SK-N-SH (cell line): ENCODE measurements around the gene DYDC2. TPM values are rescaled to one million over a fixed set of nuclear protein-coding genes. Genes with fewer than 3 reads are reported as not detected.

ENCODE experiments used
- CTCF ChIA-PET: fragments of 300-600, 350-600 bp; formaldehyde crosslinking; extraction: SDS; loops from one replicate; lab custom pipeline; 2021; lab: Yijun Ruan, JAX
- POLR2A ChIA-PET: fragments of 350-600 bp; sonication (Branson Sonifier 250); formaldehyde crosslinking; extraction: SDS; loops from one replicate; lab custom pipeline; 2020; ENCODE audit warnings: antibody characterized with exemption, inconsistent platforms; lab: Yijun Ruan, JAX
- DNase-seq: peaks from one replicate; pipeline ENCODE4 v3.0.0; 2012
- H2AFZ ChIP-seq: fragments of 200-600 bp; sonication (generic); 2 replicates; pipeline ENCODE4 v1.8.1; 2016; ENCODE audit warnings: antibody characterized with exemption, mild to moderate bottlenecking, low read depth
- H3F3A ChIP-seq: fragments of 200-600 bp; sonication (generic); replicated peaks from 2 replicates; pipeline ENCODE3; 2016; ENCODE audit warnings: antibody characterized with exemption, mild to moderate bottlenecking; ENCODE audit not compliant: insufficient read depth
- H3K27ac ChIP-seq, 2 experiments: fragments of 200-500 bp in 1 of 2; fragments of 200-600 bp in 1 of 2; sonication (Bioruptor generic) in 1 of 2; sonication (generic), shearing (Covaris generic) in 1 of 2; 2 replicates each; pipeline versions ENCODE4 v1.5.1 to v1.6.1; 2014 to 2016; ENCODE audit warnings: low read depth in 2 of 2, inconsistent platforms in 1 of 2, low read length in 1 of 2, mild to moderate bottlenecking in 1 of 2, mixed read lengths in 1 of 2
- H3K27me3 ChIP-seq: fragments of 200-600 bp; sonication (generic), shearing (Covaris generic); 2 replicates; pipeline ENCODE4 v1.6.1; 2016; ENCODE audit warnings: mixed run types; ENCODE audit not compliant: insufficient read depth
- H3K36me3 ChIP-seq, 2 experiments: fragments of 200-500 bp in 1 of 2; fragments of 200-600 bp in 1 of 2; sonication (Bioruptor generic) in 1 of 2; sonication (generic) in 1 of 2; replicated peaks in 1 of 2; 2 replicates each; pipeline versions ENCODE3 to v1.5.1; 2014 to 2016; ENCODE audit warnings: low read length in 1 of 2, mild to moderate bottlenecking in 1 of 2; ENCODE audit not compliant: insufficient read depth in 2 of 2, control insufficient read depth in 1 of 2
- H3K4me1 ChIP-seq, 2 experiments: fragments of 200-500 bp in 1 of 2; fragments of 200-600 bp in 1 of 2; sonication (Bioruptor generic) in 1 of 2; sonication (generic), shearing (Covaris generic) in 1 of 2; 2 replicates each; pipeline versions ENCODE4 v1.5.1 to v1.6.1; 2014 to 2016; ENCODE audit warnings: low read depth in 1 of 2, low read length in 1 of 2, mixed run types in 1 of 2; ENCODE audit not compliant: insufficient read depth in 2 of 2, control insufficient read depth in 1 of 2
- H3K4me2 ChIP-seq: fragments of 200-600 bp; sonication (generic), shearing (Covaris generic); 2 replicates; pipeline ENCODE4 v1.6.1; 2017; ENCODE audit warnings: mixed run types
- H3K4me3 ChIP-seq, 2 experiments: fragments of 200-500 bp in 1 of 2; fragments of 200-600 bp in 1 of 2; sonication (Bioruptor generic) in 1 of 2; sonication (generic), shearing (Covaris generic) in 1 of 2; 2 replicates each; pipeline versions ENCODE4 v1.5.1 to v1.8.1; 2014 to 2016; ENCODE audit warnings: low read depth in 2 of 2, inconsistent platforms in 1 of 2, low read length in 1 of 2, mild to moderate bottlenecking in 1 of 2, mixed read lengths in 1 of 2, moderate library complexity in 1 of 2
- H3K79me2 ChIP-seq: fragments of 200-600 bp; sonication (generic); 2 replicates; pipeline ENCODE4 v1.8.1; 2017; ENCODE audit warnings: mild to moderate bottlenecking; ENCODE audit not compliant: insufficient read depth
- H3K9ac ChIP-seq: fragments of 200-600 bp; sonication (generic); 2 replicates; pipeline ENCODE4 v1.6.1; 2017; ENCODE audit warnings: mixed run types
- H3K9me2 ChIP-seq: fragments of 200-600 bp; sonication (generic); 2 replicates; pipeline ENCODE4 v1.6.1; 2017; ENCODE audit warnings: mixed run types
- H3K9me3 ChIP-seq: fragments of 200-600 bp; sonication (generic); 2 replicates; pipeline ENCODE4 v1.6.1; 2017; ENCODE audit warnings: mixed run types, mild to moderate bottlenecking, moderate library complexity
- H4K20me1 ChIP-seq: fragments of 200-600 bp; sonication (generic); 2 replicates; pipeline ENCODE4 v1.6.1; 2017; ENCODE audit warnings: mild to moderate bottlenecking, mixed run types; ENCODE audit not compliant: insufficient read depth
- CTCF ChIP-seq: fragments of 200-600 bp; sonication (generic); IDR thresholded peaks from 2 replicates; pipeline ENCODE4 v1.6.1; 2017; ENCODE audit warnings: antibody characterized with exemption, mild to moderate bottlenecking, moderate library complexity
- ELF1 ChIP-seq: IDR thresholded peaks from 2 replicates; pipeline ENCODE4 v1.4.0; 2012
- FOXM1 ChIP-seq: IDR thresholded peaks from 2 replicates; pipeline ENCODE4 v1.4.0; 2012; ENCODE audit warnings: low read depth, mild to moderate bottlenecking
- GABPA ChIP-seq: IDR thresholded peaks from 2 replicates; pipeline ENCODE4 v1.4.0; 2012; ENCODE audit warnings: low read depth, mild to moderate bottlenecking
- IRF3 ChIP-seq: fragments of 150-350 bp; IDR thresholded peaks from 2 replicates; pipeline ENCODE4 v1.6.1; 2016; ENCODE audit warnings: mild to moderate bottlenecking, low read depth, low read length
- NRF1 ChIP-seq: IDR thresholded peaks from 2 replicates; pipeline ENCODE4 v1.6.1; 2012; ENCODE audit warnings: low read depth, mild to moderate bottlenecking, low read length
- REST ChIP-seq: IDR thresholded peaks from 2 replicates; pipeline ENCODE4 v1.6.1; 2012; ENCODE audit warnings: mild to moderate bottlenecking, low read depth, low read length, moderate library complexity
- TAF1 ChIP-seq: IDR thresholded peaks from 2 replicates; pipeline ENCODE4 v1.6.1; 2012; ENCODE audit warnings: low read depth, mild to moderate bottlenecking, low read length, moderate library complexity, borderline replicate concordance
- USF2 ChIP-seq: fragments of 150-350 bp; IDR thresholded peaks from 2 replicates; pipeline ENCODE4 v1.6.1; 2017; ENCODE audit warnings: antibody characterized with exemption, low read length, low read depth, borderline replicate concordance
- WGBS: methylation state at CpG from one replicate; pipeline ENCODE4 v1.1.6; 2017; ENCODE audit warnings: low lambda C conversion rate; 5-methylcytosine and 5-hydroxymethylcytosine counted together
- polyA plus RNA-seq, 3 experiments: library from polyadenylated mRNA; depleted of rRNA; stranded (reverse); fragments of >200 nt; gene quantifications; 2 replicates each; pipeline ENCODE4 v1.2.3, GENCODE V29; 2012

Gene DYDC2
- polyA plus RNA-seq, 1 of the 3 experiments (the other 2 are of a cell fraction) = 0.08 TPM

GRCh38 chr10:80333983-80334382, 22.6 kb upstream of the DYDC2 start:
- ChIA-PET POLR2A (no interaction called here), CTCF (no interaction called here)
- no peaks in the 10 kb centered on the region for H3K79me2 ChIP-seq
- no peak overlapping the region for H3K9ac ChIP-seq
- WGBS = 55% methylated on average over 1 of the region's 1 CpG
- no peak overlapping the region for H3K4me2 ChIP-seq
- no peak overlapping the region for H2AFZ ChIP-seq
- no peak overlapping the region for H3K27ac ChIP-seq
- no peaks in the 10 kb centered on the region for H4K20me1 ChIP-seq
- no peak overlapping the region for H3K4me3 ChIP-seq
- 0 out of 2 replicates have a peak, but pooled peaks cover 3% of the 10 kb centered on the region for H3K9me2 ChIP-seq
- TF ChIP-seq TAF1 (no peak), USF2 (no peak), IRF3 (no peak)
- no peak for DNase-seq
- no peaks in the 10 kb centered on the region for H3K36me3 ChIP-seq
- H3K4me1 ChIP-seq = no peaks in the 10 kb centered on the region
- no peaks in the 10 kb centered on the region for H3K27me3 ChIP-seq
- no peaks in the 10 kb centered on the region for H3F3A ChIP-seq
- H3K9me3 ChIP-seq = no peaks in the 10 kb centered on the region

GRCh38 chr10:80344276-80344675, 12.3 kb upstream of the DYDC2 start:
- Histone ChIP-seq H3K27ac (no peak overlapping the region), H4K20me1 (no peaks in the 10 kb centered on the region), H3K27me3 (no peaks in the 10 kb centered on the region)
- TF ChIP-seq IRF3 (no peak), GABPA (no peak), REST (no peak), ELF1 (no peak), CTCF (no peak), NRF1 (no peak), FOXM1 (no peak)
- TF ChIP-seq, all 33 proteins: peak for 0
- Histone ChIP-seq H3K9ac (no peak overlapping the region), H3K9me3 (no peaks in the 10 kb centered on the region), H3K36me3 (no peaks in the 10 kb centered on the region), H3K4me3 (no peak overlapping the region), H2AFZ (no peak overlapping the region), H3K9me2 (no peaks in the 10 kb centered on the region; the same call in 1 of the 2 replicates), H3K4me1 (no peaks in the 10 kb centered on the region), H3K4me2 (no peak overlapping the region), H3K79me2 (no peaks in the 10 kb centered on the region), H3F3A (no peaks in the 10 kb centered on the region)
- ChIA-PET POLR2A (no interaction called here), CTCF (interaction anchor here (1.6 kb wide), 1 partner anchor 161 kb away, joined by 3 read pairs; no protein-coding TSS in a partner anchor)
- no peak for DNase-seq
- 38% methylated on average over 1 of the region's 1 CpG for WGBS
